Chondrocyte (in vitro differentiated cells): ENCODE data around the gene ERGIC3. TPM values are rescaled to one million over a fixed set of nuclear protein-coding genes. Genes with fewer than 3 reads are reported as not detected.
A peak's percentile ranks its signal among the peaks of the same experiment; 100 is the strongest.

Experiments used
- DNase-seq: peaks from one replicate; pipeline ENCODE4 v3.0.0; 2021; ENCODE audit warnings: mixed read lengths, low spot score
- H3K27ac Mint-ChIP-seq: one replicate; pipeline ENCODE4 v1.8.0; 2021; ENCODE audit warnings: mild to moderate bottlenecking, moderate library complexity, mixed read lengths; ENCODE audit not compliant: unreplicated experiment
- H3K27me3 Mint-ChIP-seq: 2 replicates; pipeline ENCODE4 v1.8.0; 2021; ENCODE audit warnings: low read depth, mixed read lengths
- H3K36me3 Mint-ChIP-seq: 2 replicates; pipeline ENCODE4 v1.8.0; 2021; ENCODE audit warnings: low read depth, mixed read lengths
- H3K4me1 Mint-ChIP-seq: 2 replicates; pipeline ENCODE4 v1.8.0; 2021; ENCODE audit warnings: low read depth, mild to moderate bottlenecking, mixed read lengths
- H3K4me3 Mint-ChIP-seq: one replicate; pipeline ENCODE4 v1.8.0; 2021; ENCODE audit warnings: mild to moderate bottlenecking, moderate library complexity, mixed read lengths; ENCODE audit not compliant: unreplicated experiment
- H3K9me3 Mint-ChIP-seq: 2 replicates; pipeline ENCODE4 v1.8.0; 2021; ENCODE audit warnings: low read depth, mixed read lengths
- CTCF ChIP-seq: fragments of 200-600 bp; sonication (generic); IDR thresholded peaks from 2 replicates; pipeline ENCODE4 v1.5.0; 2021; ENCODE audit warnings: antibody characterized with exemption, mild to moderate bottlenecking, moderate library complexity
- long read RNA-seq: library from polyadenylated mRNA; stranded (forward); transcript quantifications from one replicate; pipeline ENCODE4 v2.0.0, GENCODE V29; 2021
- total RNA-seq: library from RNA; stranded (reverse); gene quantifications from 3 replicates; pipeline ENCODE4 v1.2.1, GENCODE V29; 2021

Gene ERGIC3
- 203 to 278 TPM (median 208 TPM) in 3 replicates for total RNA-seq
- long read RNA-seq, transcript ERGIC3-202 (13 exons, 1,359 nt), result major isoform, 248 of 267 reads
- long read RNA-seq, partial matches to known transcripts, result 8 of 267 reads
- long read RNA-seq, other reads (novel, unspliced or antisense), result 9 of 267 reads

DNA sequence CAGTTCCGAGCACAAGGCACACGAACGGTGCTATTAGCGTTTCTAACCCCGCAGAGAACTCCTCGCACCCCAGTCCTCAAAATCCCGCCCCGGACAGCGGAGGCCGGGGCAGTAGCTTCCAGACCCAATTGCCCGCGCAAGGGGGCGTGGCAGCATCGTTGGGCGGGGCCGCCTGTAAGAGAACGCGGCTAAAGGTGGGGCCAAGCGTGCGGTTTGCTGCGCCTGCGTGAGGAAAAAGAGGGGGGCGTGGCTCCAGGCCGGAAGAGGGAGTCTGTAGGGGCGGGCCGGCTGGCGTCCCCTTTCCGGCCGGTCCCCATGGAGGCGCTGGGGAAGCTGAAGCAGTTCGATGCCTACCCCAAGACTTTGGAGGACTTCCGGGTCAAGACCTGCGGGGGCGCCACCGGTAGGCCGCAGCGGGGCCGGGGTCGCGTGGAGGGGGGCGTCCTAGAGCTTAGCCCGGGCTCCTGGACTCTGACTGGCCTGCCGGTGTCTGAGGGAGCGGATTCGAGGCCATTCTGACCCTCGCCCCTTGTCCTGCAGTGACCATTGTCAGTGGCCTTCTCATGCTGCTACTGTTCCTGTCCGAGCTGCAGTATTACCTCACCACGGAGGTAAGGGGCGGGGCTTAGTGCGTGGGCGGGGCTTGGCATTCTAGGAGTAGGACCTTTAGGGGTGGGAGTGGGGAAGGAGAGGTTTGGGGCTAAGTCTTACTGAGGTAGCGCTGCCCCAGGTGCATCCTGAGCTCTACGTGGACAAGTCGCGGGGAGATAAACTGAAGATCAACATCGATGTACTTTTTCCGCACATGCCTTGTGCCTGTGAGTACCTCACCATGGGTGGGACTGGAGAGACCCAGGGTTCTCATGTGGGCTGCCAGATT lies at the start of gene ERGIC3:
TSS of gene ERGIC3 (plus strand) at position 296 of the 880 bp plus-strand sequence. CDS start at position 316, 20 bp downstream.
- no peaks in the 10 kb centered on the region for H3K27me3 Mint-ChIP-seq
- H3K4me1 Mint-ChIP-seq, result peaks cover 24% of the 10 kb centered on the region
- H3K4me3 Mint-ChIP-seq, result peak within 1 kb of the TSS; percentile 84
- peak within 1 kb of the TSS; percentile 85 for H3K27ac Mint-ChIP-seq
- peak; percentile 98 for DNase-seq
- H3K36me3 Mint-ChIP-seq, result peaks cover 5% of the 10 kb centered on the region
- no peaks in the 10 kb centered on the region for H3K9me3 Mint-ChIP-seq
- TF ChIP-seq CTCF, result peak; percentile 31

GRCh38 chr20:35492352-35492751 lies 49.5 kb upstream of the ERGIC3 start:
- H3K4me3 Mint-ChIP-seq, result no peak overlapping the region
- DNase-seq, result no peak
- peaks cover 42% of the 10 kb centered on the region for H3K36me3 Mint-ChIP-seq
- H3K4me1 Mint-ChIP-seq, result no peaks in the 10 kb centered on the region
- no peaks in the 10 kb centered on the region for H3K27me3 Mint-ChIP-seq
- H3K9me3 Mint-ChIP-seq, result no peaks in the 10 kb centered on the region
- TF ChIP-seq CTCF, result no peak
- no peak overlapping the region for H3K27ac Mint-ChIP-seq

- Mint-ChIP-seq H3K4me3 (no peak overlapping the region), H3K27ac (no peak overlapping the region), H3K27me3 (no peaks in the 10 kb centered on the region), H3K4me1 (no peaks in the 10 kb centered on the region), H3K36me3 (peaks cover 52% of the 10 kb centered on the region), H3K9me3 (no peaks in the 10 kb centered on the region)
- no peak for TF ChIP-seq CTCF
- DNase-seq, result no peak
These were observed 45.4 kb upstream of the ERGIC3 start for GRCh38 chr20:35496481-35496880.

GRCh38 chr20:35497320-35497719 lies 44.6 kb upstream of the ERGIC3 start:
- no peak for TF ChIP-seq CTCF
- no peak overlapping the region for H3K4me3 Mint-ChIP-seq
- H3K9me3 Mint-ChIP-seq, result no peaks in the 10 kb centered on the region
- no peak for DNase-seq
- H3K27ac Mint-ChIP-seq, result no peak overlapping the region
- H3K4me1 Mint-ChIP-seq, result no peaks in the 10 kb centered on the region
- peaks cover 54% of the 10 kb centered on the region for H3K36me3 Mint-ChIP-seq
- no peaks in the 10 kb centered on the region for H3K27me3 Mint-ChIP-seq

GRCh38 chr20:35497780-35498189 lies 44.1 kb upstream of the ERGIC3 start:
- peaks cover 57% of the 10 kb centered on the region for H3K36me3 Mint-ChIP-seq
- DNase-seq, result no peak
- no peaks in the 10 kb centered on the region for H3K27me3 Mint-ChIP-seq
- no peaks in the 10 kb centered on the region for H3K4me1 Mint-ChIP-seq
- H3K27ac Mint-ChIP-seq, result no peak overlapping the region
- no peaks in the 10 kb centered on the region for H3K9me3 Mint-ChIP-seq
- no peak for TF ChIP-seq CTCF
- H3K4me3 Mint-ChIP-seq, result no peak overlapping the region
